Colon (tissue), 2 donors: Measurements from ENCODE around the gene MCEE.
"Not testable (repeated sequence)": the region's sequence is repeated elsewhere in the genome, so short reads cannot be mapped to it uniquely, and the experiment has no call there.

Experiments
- FAIRE-seq: peaks from 2 replicates; lab custom pipeline; 2012; peaks lifted over from hg19 to GRCh38; lab: Jason Lieb, UNC
- donor health status: control.
- donor health status: control.

MCEE gene

DNA sequence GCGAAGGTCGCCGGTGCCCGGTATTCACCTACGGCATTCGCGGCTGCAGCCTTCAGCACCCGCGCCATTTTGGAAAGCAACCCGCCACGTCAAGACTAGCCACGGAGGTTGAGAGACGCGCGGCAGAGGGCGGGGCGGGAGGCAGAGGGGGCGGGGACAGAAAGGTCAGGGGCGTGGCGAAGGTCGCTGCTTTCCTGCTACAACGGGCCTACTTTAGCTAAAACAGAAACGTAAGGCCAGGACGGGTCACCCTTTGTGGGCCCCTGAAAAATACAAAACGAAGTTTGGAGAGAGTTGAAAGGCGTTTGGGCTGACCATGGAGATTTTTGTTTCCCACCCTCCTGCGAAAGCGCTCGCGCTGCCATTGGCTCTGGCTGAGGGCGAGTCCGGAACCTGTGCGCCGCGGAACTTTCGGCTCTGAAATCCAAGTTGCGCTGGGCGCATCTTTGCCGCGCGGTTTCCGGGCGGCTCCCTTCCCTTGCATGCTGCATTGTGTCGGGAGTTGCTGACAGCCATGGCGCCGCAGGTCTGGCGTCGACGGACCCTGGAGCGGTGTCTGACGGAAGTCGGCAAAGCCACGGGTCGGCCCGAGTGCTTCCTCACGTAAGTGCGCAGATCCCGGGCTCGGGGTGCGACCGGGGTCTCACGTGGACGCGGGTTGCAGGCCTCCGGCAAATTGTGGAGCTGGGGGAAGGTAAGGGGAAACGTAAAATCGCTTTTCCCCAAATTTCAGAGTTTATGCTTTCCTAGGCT lies at the start of gene MCEE, which contains the start of gene MPHOSPH10:
Gene MCEE, minus strand, starts transcription at position 78 of the 753 bp plus-strand sequence. Its CDS starts 10 bp downstream, at position 68.
Gene MPHOSPH10, plus strand, starts transcription at position 483 of the 753 bp plus-strand sequence. Its CDS starts 32 bp downstream, at position 515.
- no peak for FAIRE-seq

DNA sequence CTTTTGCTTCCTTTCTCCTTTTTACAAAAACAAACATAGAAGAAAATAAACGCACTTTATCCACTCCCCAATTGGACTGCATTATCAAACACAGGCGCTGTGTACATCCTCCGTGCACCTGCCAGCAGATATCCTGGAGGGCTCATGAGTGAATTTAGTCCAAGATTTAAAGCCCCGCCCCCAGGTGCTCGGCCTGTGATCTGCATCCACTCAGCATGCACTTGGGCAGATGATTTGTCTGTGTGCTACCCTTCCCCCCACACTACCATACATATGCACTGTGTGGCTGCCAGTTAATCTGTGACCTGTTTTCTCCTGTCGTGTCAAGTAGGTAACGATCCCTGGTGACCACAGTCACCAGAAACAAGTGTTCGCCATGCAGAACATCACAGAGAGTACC lies 48.8 kb upstream of the MCEE start:
- not testable (repeated sequence) for FAIRE-seq

DNA sequence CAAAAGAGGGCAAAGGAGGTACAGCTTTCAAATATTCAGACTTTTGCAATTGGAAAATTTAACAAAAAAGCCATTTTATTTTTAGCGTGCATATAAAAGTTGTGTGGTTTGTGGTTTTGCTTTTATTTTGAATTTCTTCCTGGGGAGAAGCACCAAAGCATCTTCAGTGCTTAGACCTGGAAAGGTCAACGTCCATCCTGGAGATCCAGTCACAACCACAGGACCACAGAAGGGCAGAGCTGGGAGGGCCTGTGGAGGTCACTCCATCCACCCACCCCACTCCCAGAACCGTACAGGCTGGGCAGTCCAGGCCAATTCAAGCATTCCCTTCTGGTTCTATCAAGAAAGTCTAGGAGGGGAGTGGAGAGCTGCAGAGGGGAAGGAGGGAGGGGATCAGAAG lies 44.2 kb upstream of the MCEE start:
- no peak for FAIRE-seq

DNA sequence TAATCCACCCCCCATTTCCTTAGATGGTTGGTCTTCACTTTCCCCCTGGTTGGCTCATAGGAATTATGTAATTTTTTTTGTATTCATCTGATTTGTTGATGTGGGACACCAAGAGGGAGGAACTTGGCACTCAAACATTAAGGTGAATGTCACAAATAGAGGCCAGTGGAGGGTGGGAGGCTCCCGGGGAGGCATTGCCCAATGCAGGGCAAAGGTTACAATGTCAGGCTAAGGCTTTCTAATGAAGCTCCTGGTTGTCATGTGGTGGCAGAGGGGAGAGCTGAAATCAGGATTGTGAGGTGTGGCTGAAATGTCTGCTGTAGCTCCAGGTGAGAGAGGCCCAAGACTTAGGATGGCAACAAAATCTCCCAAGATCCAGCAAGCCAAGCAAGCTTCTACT lies 43.1 kb upstream of the MCEE start:
- FAIRE-seq = no peak

DNA sequence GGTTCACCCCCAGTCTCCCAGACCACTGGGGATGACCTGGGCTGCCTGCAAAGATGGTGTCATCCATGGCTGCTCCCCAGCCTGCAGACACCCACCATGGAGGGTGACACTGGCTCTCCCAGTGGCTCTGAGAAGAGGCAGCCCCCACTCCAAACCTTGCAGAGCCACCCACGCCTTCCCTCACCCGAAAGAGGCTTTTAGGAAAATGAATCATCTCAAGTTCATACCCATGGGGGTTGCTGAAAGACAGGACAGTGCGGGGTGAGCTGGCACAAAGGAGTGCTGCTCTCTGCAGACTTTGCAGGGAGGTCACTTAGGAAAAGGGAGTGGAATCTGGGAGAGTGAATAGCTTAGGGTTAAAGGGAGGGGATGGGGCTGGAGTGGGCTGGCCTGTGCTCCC lies 36.8 kb upstream of the MCEE start:
- no peak for FAIRE-seq

DNA sequence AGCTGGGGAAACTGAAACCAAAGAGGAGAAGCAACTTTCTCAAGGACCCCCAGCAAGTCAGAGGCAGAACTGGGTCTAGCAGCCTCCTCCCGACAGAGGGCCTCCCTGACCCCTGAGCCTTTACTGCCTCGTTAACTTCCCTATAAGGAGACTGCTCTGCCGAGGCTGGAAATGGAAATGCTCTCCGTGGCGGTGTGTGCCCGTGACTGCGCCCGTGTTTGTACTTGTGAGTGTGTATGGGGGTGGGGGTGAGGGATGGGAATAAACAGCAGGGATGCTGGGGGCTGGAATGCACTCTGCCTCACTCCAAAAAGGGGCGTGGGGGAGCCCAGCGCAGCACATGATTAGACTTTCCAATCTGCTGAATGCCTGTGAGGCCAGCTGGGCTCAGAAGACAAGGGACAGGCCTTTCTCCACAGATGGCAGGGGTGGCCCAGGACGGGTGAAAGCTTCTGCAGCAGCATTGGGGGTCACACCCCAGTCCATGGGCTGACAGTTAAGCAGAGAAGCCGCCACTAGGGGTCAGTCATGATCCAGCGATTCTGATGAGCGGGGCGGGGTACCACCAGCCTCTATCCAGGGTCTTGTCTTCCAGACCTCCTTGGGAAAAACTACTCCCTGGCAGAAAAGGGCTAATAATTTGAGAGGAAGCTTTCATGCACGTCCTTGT lies 27.2 kb upstream of the MCEE start:
- FAIRE-seq = no peak

DNA sequence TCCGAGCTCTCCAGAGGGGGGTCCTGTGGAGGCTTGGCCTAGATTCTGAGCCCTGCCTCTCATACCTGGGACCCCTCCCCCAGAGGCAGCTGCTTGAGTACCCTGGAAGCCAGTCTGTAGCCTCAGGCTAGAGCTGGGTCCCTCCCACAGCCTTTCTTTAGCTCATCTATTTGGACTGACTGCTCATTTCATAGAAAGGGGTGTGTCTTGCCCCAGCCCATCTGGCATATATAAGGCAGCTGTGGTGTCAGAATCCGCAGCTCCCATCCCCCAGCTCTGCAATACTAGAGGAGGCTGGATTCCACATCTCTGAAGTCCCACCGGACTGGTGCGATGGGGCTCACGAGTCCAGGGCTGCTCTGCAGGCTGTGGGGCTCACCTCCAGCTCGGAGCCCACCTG lies 26.5 kb upstream of the MCEE start:
- no peak for FAIRE-seq

DNA sequence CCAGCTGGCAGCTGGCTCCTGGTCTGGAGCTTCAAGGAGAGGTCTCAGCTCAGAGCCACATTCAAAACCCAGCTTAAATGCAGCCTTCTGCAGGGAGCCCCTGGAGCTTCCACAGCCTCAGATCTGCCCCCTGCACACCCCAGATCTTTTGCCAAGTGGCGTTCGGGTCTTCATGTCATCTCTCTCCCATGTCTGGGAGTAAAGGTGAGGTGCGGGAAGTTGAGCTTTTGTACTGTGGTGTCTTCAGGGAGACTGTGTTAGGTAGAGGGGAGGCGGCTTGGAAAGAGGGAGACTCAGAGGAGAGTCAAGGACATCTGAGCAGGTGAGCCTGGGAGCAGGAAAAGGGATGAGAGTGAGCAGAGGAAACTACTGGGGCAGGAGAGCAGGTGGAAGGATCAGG lies 25.8 kb upstream of the MCEE start:
- no peak for FAIRE-seq

DNA sequence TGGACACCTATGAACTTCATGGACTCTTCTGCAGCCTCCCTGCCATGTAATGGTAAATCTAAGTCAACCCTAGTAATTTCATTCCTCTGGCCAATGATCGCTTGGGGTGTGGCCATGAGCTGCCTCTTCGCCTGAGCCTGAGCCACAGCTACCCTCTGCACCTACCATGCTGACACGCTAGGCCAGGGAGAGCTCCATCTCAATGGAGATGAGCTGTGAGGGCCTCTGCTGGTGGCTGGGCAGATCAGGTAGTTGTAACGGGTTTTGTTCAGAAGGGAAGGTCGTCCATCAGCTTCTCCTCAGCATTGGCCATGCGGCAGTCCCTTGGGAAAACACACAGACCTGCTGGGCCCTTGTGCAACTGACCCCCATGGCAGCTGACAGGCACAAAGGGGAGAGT lies 24.8 kb upstream of the MCEE start:
- no peak for FAIRE-seq

DNA sequence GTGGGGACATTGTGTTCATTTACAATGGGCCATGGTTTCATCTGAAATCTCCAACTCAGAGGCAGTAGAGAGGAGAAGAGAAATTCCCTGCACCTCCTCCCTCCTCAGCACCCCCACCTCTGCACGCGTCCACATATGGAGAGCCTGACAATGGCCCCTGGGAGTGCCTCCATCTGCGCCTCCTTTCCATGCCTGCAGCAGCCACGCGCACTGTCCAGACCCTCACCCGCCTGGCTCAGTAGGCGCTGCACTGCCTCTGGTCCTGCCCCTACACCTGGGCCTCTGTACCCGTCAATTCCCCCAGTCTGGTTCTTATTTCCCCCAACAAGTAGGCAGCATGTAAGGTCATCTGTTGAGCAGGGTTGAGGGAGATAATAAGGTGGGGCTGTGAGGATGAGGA lies 24.2 kb upstream of the MCEE start:
- FAIRE-seq = no peak

DNA sequence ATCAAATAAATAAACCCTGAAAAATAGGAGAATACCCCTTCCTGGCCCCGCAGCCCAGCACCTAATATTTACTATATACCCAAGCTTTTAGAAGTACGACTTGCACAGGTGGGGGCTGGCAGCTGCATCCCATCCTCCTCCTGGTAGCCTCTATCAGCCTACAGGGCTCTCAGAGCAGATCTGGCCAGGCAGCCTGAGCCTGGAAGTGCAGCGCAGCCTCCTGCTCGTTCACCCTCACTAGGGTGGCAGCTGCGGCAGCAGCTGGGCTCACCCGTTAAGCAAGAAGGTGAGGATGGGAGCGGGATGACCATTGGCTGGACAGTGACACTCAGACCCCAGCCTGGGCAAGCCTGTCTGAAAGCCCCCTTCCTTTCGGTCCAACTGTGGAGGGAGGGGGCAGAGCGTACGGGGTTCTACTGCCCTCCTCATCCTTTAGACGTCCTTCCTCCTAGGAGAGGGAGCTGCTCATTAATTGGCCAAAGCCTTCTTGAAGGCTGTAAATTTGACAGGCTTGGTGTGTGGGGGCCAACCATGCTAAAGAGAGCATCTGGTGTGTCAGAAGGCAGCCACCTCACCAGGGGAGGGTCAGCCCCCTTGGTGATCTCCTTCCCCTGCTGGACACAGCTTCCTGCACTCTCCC lies 23.7 kb upstream of the MCEE start:
- FAIRE-seq = no peak

DNA sequence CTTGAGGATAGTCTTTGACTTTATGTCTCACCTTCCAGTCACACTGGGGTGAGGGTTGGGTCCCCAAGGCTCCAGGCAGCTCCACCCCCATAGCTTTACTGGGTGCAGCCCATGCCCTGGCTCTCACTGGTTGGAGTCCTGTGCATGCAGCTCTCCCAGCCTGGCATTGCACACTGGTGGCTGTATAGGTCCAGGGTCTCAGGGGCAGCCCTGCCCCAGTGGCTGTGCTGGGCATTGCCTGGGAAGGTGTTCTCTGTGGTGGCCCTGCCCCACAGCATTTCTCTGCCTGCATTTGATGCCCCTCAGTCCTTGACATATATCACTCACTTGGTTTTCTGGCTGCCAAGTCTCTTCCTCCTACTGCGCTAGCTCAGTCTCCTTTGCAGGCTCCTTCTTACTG lies 21.6 kb upstream of the MCEE start:
- no peak for FAIRE-seq

DNA sequence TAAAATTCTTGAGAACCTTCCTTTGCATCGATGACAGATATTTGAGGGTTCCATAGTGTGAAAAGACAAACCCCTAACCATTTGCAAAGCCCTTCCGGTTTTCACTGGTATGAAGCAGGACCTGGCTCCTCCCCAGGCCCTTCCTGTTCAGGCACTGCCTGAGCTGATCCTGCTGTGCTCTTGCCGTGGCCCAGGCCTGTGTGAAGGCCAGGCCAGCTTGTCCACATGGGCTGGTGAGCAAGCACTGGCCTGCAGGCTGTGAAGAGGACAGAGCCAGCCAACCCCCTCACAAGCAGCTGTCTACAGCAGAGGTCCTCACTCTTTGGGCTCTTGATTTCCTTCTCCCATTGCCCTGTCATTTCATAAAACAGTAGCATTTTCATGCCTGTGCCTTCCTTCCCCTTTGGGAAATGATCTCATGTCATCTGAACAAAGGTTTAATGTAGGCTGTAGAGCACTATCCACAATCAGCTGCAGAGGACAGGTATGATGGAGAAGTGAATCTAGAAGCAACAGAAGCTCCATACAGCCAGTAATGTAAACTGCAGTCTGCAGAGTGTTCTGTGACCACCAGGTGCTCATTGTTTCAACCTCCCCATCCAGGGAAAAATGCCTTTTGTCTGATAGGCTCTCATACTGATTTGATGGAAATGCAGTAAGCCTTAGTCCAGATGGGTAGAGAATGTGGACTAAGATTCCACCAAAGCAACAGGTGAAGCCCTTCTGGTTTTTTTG lies 20.2 kb upstream of the MCEE start:
- FAIRE-seq = no peak

DNA sequence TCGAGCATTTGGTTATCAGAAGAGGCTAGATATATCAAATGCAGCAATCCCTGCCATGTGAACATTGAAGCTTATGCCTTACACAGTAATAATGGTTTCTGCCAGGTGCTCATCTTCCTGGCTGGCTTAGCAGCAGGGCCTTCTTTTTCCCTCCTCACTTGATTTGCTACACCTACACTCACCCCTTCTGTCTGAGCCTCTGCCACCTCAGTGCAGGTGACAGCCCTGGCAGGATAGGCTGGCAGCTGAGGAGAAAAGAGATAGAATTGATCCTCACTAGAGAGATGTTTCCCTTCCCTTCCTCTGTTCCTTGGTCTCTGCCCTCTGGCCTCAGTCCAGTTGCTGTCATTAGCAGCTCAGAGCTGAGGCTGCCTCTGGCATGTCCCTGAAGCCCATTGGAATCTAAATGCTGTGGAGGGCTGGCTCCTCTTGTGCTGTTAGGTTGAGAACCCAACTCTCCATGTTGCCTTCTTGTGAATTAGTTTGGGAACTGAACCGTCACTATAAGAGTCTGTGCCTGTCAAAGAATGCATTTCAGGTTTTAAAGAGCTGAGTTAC lies 18.6 kb upstream of the MCEE start:
- no peak for FAIRE-seq

DNA sequence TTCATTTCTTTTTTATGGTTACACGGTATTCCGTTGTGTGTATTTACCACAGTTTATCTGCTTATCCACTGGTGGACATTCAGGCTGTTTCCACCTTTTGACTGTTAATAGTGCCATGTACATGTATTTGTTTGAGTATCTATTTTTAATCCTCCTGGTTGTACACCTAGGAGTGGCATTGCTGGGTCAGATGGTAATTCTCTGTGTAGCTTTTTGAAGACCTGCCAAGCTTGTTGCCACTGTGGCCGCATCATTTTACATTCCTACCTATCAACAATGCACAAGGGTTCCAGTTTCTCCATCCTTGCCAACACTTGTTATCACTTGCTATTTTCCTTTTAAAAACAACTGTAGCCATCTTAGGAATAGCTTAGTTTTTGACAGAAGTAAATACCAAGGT lies 13.8 kb upstream of the MCEE start:
- FAIRE-seq = no peak

DNA sequence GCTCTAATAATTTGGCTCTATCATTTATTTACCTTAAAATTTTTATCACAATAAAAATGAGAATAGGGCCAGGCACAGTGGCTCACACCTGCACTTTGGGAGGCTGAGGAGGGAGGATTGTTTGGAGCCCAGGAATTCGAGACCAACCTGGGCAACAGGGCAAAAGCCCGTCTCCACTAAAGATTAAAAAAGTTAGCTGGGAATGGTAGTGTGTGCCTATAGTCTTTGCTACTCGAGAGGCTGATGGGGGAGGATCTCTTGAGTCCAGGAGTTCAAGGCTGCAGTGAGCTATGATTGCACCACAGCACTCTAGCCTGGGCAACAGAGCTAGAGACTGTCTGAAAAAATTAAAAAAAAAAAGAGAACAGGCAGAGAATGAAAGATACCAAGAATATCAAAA lies 6.1 kb upstream of the MCEE start:
- no peak for FAIRE-seq

DNA sequence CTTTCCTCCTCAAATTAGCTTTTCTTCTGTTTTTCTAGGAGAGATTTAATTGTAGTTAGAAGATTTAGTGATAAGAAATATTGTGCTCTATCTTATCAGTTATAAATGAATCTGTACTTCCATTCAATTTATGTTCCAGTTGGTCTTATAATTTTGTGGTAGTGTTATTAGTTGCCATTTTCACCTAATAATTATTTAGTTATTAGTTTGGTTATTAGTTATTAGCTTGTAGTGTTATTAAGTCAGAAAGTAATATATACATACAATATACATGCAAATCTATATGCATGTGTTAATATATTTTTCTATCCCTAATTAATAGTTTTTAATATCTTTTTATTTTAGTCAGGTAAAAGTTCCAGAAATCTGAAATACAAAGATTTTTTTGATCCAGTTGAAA lies 3.6 kb upstream of the MCEE start:
- FAIRE-seq = no peak

DNA sequence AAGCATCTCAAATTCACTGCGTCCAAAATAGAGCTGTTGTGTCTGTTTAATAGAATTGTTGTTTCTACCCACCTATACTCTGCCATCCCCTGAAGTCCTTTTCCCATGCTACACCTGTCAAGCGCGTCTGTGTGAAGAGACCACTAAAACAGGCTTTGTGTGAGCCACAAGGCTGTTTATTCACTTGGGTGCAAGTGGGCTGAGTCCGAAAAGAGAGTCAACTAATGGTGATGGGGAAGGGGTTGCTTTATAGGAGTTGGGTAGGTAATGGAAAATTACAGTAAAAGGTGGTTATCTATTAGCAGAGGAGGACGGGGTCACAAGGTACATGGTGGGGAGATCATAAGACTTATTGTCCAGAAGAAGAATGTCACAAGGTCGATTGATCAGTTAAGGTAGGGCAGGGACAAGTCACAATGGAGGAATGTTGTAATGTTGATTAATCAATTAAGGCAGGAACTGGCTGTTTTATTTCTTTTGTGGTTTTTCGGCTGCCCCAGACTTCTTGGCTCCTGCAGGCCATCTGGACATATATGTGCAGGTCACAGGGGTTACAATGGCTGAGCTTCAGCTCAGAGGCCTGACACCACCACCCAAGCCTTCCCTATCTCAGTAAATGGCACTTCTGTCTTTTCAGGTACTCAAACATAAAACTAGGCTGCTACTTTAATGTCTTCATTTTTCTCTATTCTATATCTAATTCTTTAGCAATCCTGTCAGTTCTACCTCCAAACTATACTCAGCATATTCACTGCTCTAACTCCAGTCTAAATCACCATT lies 1.5 kb upstream of the MCEE start:
- not testable (repeated sequence) for FAIRE-seq

DNA sequence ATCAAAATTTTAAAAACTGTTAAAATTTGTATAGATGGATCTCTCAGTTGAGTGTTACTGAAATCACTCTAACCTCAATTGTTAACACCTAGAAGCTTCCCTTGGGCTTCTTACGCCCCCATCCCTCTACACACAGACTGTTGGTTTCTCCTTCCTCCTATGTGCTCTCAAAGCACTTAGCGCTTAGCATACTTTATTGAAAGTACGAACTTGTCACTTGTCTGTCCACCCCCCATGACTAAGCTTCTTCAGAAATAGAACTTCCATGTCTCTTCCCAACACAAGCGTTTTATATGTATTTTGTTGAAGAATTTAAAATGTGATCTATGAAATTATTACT lies 846 bp upstream of the MCEE start:
- FAIRE-seq = no peak

DNA sequence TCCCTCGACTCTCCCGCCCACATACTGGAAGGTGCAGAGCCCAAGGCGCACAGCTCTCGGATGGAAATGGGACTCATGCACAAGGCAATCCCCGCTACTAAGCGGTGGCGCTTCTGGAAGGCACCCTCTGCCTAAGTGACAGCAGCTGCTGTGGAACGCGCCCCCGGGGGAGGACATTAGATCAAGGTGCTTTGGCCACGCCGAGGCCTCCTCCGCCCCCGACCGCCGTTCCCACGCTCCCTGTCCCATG lies 202 bp downstream of the MCEE start:
- FAIRE-seq = no peak

DNA sequence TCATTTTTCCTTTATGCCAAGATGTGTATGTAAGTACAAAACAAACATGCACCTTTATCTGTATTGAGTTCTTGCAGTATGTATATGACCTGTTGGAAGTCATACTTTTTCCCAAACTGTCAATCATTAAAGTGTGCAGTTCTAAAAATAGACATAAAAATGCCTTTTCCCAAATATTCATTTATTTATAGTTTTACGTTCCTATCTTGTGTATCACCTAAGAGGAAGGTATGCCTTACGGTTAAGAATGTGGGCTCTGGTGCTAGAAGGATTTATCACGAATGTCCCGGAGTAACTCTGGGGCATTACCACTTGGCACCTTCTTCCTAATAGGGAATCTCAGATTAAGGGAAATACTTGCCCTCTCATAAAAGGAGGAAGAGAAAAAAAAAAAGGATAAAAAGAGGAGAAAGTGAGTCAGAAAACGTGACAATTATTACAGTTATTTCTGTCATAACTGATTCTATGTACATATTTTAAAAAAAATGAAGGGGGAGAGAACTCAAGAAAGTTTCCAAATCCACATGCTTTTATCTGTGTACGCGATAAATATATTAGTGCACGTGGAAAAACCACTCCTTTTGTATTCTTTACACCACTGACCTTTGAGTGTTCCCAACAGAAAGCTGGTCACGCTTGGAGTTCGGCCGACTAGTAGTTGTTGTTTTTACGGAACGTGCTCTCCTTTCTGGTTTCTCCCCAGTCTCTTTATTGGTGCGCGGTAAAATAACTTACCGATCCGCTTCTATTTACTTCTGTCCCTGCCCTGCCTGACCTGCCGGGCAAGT lies 721 bp downstream of the MCEE start:
- no peak for FAIRE-seq
